GM06990 (cell line): ENCODE data around the gene TCAIM.

ENCODE experiments used
- DNase-seq: peaks from one replicate; pipeline ENCODE4 v3.0.0-alpha.2; 2011; ENCODE audit not compliant: insufficient read length; ENCODE audit errors: extremely low read depth
- H3K27me3 ChIP-seq: replicated peaks from 2 replicates; pipeline ENCODE4 v1.6.0; 2011; ENCODE audit warnings: low read length; ENCODE audit not compliant: control insufficient read depth, insufficient read depth
- H3K36me3 ChIP-seq: 2 replicates; pipeline ENCODE4 v1.5.1; 2011; ENCODE audit warnings: low read length; ENCODE audit not compliant: control insufficient read depth, insufficient read depth
- H3K4me3 ChIP-seq: replicated peaks from 2 replicates; pipeline ENCODE4 v1.5.1; 2011; ENCODE audit warnings: low read depth, mild to moderate bottlenecking, control low read depth, low read length
- CTCF ChIP-seq: IDR thresholded peaks from 2 replicates; pipeline ENCODE4 v1.5.1; 2011; ENCODE audit warnings: low read length, control low read depth, mild to moderate bottlenecking, inconsistent platforms; ENCODE audit not compliant: insufficient read depth, poor library complexity, severe bottlenecking

TCAIM gene

GRCh38 chr3:44427683-44428082 is 89.1 kb downstream of the TCAIM start:
- Histone ChIP-seq H3K27me3 (no peaks in the 10 kb centered on the region), H3K36me3 (no peaks in the 10 kb centered on the region), H3K4me3 (no peak overlapping the region)
- DNase-seq: no peak
- TF ChIP-seq CTCF: no peak

GRCh38 chr3:44428910-44429309 is 90.3 kb downstream of the TCAIM start:
- TF ChIP-seq CTCF: no peak
- Histone ChIP-seq H3K27me3 (no peaks in the 10 kb centered on the region), H3K4me3 (no peak overlapping the region), H3K36me3 (no peaks in the 10 kb centered on the region)
- DNase-seq: no peak

- H3K4me3 ChIP-seq: no peak overlapping the region
These were observed 90.9 kb downstream of the TCAIM start for GRCh38 chr3:44429459-44429858.

GRCh38 chr3:44430466-44430865 is 91.9 kb downstream of the TCAIM start:
- TF ChIP-seq CTCF: no peak
- Histone ChIP-seq H3K27me3 (no peaks in the 10 kb centered on the region), H3K4me3 (no peak overlapping the region), H3K36me3 (no peaks in the 10 kb centered on the region)
- DNase-seq: no peak

More at GRCh38 chr3:44429459-44429858, 90.9 kb downstream of the TCAIM start:
- H3K27me3 ChIP-seq: no peaks in the 10 kb centered on the region
- no peaks in the 10 kb centered on the region for H3K36me3 ChIP-seq
- no peak for DNase-seq
- no peak for TF ChIP-seq CTCF

- H3K4me3 ChIP-seq: no peak overlapping the region
- H3K36me3 ChIP-seq: no peaks in the 10 kb centered on the region
- no peak for TF ChIP-seq CTCF
- no peaks in the 10 kb centered on the region for H3K27me3 ChIP-seq
- no peak for DNase-seq
These were observed 96.4 kb downstream of the TCAIM start for GRCh38 chr3:44434834-44435510.

GRCh38 chr3:44436181-44436580 is 97.6 kb downstream of the TCAIM start:
- DNase-seq: no peak
- TF ChIP-seq CTCF: no peak
- H3K27me3 ChIP-seq: no peaks in the 10 kb centered on the region
- no peak overlapping the region for H3K4me3 ChIP-seq
- no peaks in the 10 kb centered on the region for H3K36me3 ChIP-seq
